ENCODE measurements around the gene MTFR1L. TPM values are rescaled to one million over a fixed set of nuclear protein-coding genes. Genes with fewer than 3 reads are reported as not detected.
A peak's percentile ranks its signal among the peaks of the same experiment; 100 is the strongest.

MTFR1L gene
- total RNA-seq, 1 experiment from 2014 or later = 24.3 TPM

DNA sequence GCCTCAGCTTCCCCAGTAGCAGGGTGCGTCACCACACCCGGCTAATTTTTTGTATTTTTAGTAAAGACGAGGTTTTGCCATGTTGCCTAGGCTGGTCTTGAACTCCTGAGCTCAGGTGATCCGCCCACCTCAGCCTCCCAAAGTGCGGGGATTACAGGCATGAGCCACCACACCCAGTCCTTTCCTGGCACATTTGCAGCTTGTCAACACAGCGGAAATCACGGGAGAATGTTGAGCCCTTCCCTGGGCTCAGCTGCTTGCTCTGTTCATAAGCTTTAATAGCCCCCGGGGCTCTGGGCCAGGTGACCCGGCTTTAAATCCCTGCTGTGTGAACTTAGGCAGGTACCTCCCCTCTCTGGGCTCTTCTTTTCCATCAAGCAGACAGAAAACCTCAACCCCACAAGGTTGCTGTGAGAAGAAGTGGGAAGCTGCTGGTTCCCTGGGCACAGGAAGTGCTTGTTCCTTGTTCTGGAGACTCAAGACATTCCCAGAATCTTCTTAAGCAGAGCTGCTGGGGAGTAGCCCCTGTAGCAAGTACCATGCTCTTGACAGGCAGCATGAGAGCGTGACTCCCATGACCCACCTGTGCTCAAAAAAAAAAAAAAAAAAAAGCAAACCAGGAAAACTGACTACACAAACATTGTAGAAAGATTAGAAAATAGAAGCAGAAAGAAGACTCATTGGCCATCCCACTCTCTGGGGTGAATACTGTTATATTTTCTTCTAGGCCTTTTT, 34.3 kb upstream of the MTFR1L start:
- Histone ChIP-seq H3K27me3 (no peaks in the 10 kb centered on the region), H3K9me3 (no peaks in the 10 kb centered on the region), H3K4me3 (no peak overlapping the region), H3K36me3 (no peaks in the 10 kb centered on the region)
- DNase-seq = no peak

DNA sequence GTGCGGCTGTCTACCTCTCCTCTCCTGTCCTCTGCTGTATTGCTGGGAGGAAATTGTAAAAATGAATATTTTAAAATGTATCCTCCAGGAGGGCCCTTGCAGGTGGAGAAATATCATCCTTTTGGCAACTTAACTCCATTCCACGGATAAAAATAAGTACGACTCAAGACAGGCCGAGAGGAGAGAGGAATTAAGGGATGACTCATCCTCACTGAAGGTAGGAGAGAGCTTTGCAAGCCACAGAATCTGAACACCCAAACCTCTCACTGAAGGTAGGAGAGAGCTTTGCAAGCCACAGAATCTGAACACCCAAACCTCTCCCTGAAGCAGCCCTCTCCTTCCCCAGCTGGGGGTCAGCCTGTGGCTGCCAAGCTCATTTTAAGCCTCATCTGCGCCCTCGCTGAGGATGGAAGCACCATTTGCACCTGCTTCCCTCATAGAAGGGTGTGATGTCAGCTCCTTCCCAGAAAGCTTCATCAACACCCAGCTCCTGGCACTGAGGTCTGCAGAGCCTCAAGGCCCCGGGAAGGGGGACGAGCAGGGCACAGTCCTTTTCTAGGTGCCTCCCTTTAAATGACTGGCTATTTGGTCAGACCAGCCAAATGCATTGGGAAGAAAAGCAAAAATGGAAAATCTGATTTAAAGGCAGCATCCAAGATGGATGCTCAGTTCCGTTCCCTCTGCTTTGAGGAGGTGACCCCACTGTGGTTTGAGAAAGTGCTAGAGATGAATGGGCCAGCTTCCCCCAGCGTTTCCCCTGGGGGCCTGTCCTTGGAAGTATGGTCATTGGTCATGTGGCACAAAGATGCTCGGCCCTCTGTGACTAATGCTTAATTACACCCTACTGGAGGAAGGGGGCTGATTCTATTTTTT, 32.6 kb upstream of the MTFR1L start:
- Histone ChIP-seq H3K4me3 (no peak overlapping the region), H3K9me3 (no peaks in the 10 kb centered on the region), H3K27me3 (no peaks in the 10 kb centered on the region), H3K36me3 (no peaks in the 10 kb centered on the region)
- DNase-seq = no peak

DNA sequence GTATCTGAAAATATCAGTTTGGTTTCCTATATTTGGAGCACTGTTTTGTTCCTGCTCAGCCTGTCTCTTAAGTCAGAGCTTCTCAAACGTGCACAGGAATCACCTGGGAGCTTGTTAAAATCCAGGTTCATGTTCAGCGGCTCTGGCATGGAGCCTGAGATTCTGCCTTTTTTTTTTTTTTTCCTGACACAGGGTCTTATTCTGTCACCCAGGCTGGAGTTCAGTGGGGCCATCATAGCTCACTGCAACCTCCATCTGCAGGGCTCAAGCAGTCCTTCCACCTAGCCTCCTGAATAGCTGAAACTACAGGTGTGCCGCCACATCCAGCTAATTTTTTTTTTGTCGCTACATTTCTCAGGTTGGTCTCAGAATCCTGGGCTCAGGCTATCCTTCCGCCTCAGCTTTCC, 32.0 kb upstream of the MTFR1L start:
- no peak for DNase-seq
- H3K27me3 ChIP-seq = no peaks in the 10 kb centered on the region
- no peaks in the 10 kb centered on the region for H3K36me3 ChIP-seq
- H3K4me3 ChIP-seq = no peak overlapping the region
- H3K9me3 ChIP-seq = no peaks in the 10 kb centered on the region

DNA sequence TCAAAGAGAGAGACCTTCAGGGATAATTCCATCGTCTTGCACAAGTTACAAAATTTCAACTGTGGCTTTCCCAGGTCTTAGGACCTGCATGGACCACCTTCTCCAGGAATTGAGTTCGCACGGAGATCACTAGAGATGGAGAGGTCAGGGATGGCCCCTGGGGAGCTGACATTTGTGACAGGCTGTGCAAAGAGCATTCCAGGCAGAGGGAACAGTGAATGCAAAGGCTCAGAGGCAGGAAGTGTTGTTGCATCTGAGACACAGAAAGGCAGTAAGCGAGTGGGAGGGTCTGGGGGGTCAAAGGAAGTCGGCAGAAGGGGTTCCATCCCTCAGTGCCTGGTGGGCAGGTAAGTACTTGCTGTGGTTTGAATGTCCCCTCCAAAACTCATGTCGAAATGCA, 29.3 kb upstream of the MTFR1L start:
- H3K4me3 ChIP-seq = no peak overlapping the region
- no peak for DNase-seq
- no peaks in the 10 kb centered on the region for H3K36me3 ChIP-seq
- H3K9me3 ChIP-seq = no peaks in the 10 kb centered on the region
- H3K27me3 ChIP-seq = no peaks in the 10 kb centered on the region

DNA sequence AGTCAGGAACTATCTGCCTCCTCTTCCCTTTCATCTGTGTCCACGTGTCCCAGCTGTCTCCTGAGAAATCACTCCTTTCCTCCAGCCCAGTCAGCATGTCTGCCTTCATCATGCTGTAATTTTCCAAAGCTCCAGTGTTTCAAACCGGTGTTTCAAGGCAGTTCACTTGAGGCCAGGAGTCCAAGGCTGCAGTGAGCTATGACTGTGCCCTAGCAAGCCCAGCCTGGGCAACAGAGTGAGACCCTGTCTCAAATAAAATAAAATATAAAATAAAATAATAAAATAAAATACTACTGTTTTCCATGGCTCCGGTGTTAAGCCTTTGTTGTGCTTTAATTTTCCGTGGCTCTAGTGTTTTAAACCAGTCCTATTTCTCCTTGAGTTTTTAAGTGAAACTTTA, 27.6 kb upstream of the MTFR1L start:
- Histone ChIP-seq H3K27me3 (no peaks in the 10 kb centered on the region), H3K36me3 (no peaks in the 10 kb centered on the region), H3K9me3 (no peaks in the 10 kb centered on the region), H3K4me3 (no peak overlapping the region)
- DNase-seq = no peak

DNA sequence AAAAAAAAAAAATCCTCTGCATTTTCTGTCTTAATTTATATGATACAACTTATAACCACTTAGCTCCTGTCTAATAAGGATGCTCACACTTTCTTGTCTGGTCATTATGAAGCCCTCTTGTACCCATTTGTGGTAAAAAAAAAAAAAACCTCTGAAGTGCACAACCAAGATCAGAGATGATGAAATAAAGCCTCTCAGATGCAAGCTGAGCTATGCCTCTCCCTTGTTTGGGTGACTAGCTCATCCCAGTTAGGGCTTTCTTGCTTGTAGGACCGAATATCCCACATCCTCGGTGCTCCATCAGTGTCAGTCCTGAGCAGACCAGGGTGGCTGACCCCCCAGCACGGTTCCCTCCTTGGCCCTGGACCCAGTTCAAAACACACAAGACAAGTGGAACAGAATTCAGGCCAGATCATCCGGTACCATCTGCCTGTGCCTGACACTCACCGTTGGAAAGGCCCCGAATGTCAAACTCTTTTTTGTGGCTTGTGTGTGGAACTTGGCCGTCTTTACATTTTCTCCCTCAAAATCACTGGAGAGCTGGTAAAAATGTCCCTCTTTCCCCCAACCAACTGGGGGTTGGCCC, 26.1 kb upstream of the MTFR1L start:
- H3K27me3 ChIP-seq = no peaks in the 10 kb centered on the region
- no peaks in the 10 kb centered on the region for H3K9me3 ChIP-seq
- no peak overlapping the region for H3K4me3 ChIP-seq
- H3K36me3 ChIP-seq = no peaks in the 10 kb centered on the region
- DNase-seq = no peak

DNA sequence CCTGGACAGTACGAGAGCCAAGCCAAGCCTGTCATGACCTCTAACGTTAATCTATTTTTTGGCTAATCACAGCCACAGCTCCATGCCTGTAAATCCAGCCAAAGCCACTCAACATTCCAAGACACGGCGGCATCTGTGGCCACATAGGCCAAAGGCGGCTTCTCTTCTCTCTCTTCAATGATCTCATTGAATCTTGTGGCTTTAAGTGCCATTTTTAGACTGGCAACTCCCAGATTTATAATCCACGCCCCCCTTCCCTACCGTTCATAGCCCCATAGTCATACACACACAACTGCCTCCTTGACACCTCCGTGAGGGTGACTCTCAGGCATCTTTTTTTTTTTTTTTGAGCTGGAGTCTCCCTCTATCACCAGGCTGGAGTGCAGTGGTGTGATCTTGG, 25.4 kb upstream of the MTFR1L start:
- Histone ChIP-seq H3K36me3 (no peaks in the 10 kb centered on the region), H3K27me3 (no peaks in the 10 kb centered on the region), H3K9me3 (no peaks in the 10 kb centered on the region), H3K4me3 (no peak overlapping the region)
- DNase-seq = no peak

DNA sequence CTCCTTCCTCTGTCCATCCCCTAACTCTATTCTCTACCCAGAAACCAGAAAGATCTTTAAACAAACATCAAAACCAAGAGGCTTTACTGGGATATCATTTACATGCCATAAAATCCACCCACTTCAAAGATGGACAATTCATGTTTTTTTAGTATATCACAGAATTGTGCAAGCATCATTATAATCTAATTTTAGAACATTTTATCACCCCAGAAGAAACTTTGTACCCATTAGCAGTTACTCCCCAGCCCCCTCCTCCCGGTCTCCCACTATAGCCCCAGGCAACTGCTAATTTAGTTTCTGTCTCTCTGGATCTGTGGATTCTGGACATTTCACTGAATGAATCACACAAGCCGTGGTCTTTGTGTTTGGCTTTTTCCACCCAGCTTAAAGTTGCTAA, 24.5 kb upstream of the MTFR1L start:
- no peak for DNase-seq
- H3K27me3 ChIP-seq = no peaks in the 10 kb centered on the region
- H3K36me3 ChIP-seq = no peaks in the 10 kb centered on the region
- no peak overlapping the region for H3K4me3 ChIP-seq
- no peaks in the 10 kb centered on the region for H3K9me3 ChIP-seq

DNA sequence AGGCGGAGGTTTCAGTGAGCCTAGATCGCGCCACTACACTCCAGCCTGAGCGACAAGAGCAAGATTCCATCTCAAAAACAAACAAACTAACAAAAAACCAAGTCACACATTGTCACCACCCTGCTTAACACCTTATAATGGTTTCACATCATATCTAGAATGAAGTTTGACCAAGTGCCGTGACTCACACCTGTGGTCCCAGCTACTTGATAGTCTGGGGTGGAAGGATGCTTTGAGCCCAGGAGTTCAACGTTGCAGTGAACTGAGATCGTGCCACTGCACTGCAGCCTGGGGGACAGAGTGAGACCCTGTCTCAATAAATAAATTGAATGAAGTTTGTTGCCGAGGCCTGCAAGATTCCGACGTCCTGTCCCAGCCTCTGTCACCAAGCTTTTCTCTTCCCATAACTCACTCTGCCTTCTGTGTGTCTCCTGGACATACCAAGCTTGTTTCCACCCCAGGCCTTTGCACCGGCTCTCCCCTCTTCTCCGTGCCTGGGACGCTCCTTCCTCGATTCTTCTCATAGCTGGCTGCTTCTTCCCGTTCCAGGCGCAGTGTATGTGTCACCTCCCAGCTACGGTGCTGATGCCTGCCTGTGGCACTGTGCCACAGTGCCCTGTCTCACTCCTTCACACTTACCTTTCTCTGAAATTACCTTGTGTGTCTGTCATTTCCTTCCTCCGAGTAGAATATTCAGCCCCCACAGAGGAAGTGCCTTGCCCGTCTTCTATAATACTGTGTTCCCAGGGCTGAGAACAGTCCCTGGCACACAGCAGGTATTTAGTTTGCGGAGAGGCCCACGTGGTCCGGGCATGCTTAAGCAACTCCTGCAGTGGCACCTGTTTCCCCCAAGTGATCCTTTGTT, 23.6 kb upstream of the MTFR1L start:
- DNase-seq = no peak
- no peaks in the 10 kb centered on the region for H3K9me3 ChIP-seq
- no peaks in the 10 kb centered on the region for H3K27me3 ChIP-seq
- H3K4me3 ChIP-seq = no peak overlapping the region
- no peaks in the 10 kb centered on the region for H3K36me3 ChIP-seq

DNA sequence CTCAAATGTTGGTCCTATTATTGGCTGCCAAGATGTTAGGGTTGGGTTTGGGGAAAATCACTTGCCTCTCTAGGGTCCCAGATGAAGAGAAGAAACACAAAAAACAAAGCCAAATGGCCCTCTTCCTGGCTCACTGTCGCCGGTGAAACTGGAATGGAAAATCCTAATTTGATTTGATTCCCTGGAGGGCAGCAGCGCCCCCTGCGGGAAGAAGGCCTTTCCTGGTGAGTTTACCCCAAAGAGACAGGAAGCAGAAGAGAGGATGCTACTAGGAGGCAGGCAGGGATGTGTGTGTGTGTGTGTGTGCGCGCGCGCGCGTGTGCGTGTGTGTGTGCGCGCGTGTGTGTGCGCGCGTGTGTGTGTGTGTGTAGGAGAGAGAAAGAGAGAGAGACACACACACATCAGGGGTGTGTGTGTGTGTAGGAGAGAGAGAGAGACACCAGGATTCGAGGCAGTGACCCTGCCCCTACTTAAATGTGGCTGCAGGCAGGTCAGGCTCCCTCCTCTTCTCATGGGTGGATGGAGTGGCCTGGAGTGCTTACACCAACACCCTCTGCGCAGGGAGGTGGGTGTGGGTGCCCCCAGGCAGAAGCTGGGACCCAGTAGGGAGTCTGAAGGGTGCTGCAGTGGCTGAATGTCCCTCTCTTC, 22.8 kb upstream of the MTFR1L start:
- Histone ChIP-seq H3K9me3 (no peaks in the 10 kb centered on the region), H3K36me3 (no peaks in the 10 kb centered on the region), H3K27me3 (no peaks in the 10 kb centered on the region), H3K4me3 (no peak overlapping the region)
- DNase-seq = peak; percentile 71

DNA sequence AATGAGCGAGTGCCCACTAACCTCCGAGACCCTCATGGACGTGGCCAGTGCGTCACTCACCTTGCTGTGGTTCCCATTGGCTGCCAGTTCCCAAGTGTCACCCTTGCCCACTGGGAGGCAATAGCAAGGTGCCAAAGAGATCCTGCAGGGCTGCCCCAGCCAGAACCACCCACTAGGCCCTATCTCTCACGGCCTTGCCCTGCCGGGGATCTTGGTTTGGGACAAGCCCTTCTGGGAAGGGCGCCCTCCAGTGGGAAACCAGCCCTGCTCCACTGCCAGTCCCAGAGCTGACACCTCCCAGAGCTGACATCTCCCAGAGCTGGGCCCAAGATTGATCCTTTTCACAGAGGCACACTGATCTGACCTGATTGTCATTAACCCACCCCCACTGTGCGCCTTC, 21.8 kb upstream of the MTFR1L start:
- no peaks in the 10 kb centered on the region for H3K27me3 ChIP-seq
- peak; percentile 39 for DNase-seq
- no peak overlapping the region for H3K4me3 ChIP-seq
- no peaks in the 10 kb centered on the region for H3K9me3 ChIP-seq
- H3K36me3 ChIP-seq = no peaks in the 10 kb centered on the region

DNA sequence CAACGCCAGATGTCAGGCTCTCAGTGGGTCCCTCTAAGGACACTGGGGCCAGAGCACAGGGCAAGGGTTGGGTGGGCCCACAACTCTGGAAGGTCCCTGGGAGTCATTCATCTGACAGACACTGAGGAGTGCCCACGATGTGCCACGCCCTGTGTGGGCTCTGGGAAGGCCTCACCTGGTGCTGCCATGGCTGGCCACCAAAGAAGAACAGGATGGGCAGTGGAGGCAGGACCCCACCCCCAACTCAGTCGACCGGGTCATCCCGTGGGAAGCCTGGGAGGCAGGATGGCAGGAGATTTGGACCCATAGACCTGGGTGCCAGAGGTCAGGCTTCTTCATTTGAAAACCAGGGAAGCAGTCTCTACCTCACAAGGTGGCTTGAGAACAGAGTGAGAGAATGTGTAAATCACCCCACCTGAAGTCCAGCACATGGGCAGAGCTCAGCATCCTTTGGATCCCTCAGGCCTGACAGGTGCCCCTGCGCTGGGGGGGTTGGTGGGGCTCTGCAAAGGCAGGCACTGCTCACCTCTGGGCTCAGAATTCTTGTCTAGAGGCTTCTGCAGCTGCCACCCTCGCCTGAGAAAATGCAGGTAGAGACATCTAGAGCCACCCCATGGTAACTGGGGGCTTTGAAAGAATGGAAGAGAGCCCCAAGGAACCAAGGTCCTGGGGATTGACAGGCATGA, 20.9 kb upstream of the MTFR1L start:
- Histone ChIP-seq H3K27me3 (no peaks in the 10 kb centered on the region), H3K9me3 (no peaks in the 10 kb centered on the region), H3K4me3 (no peak overlapping the region), H3K36me3 (no peaks in the 10 kb centered on the region)
- DNase-seq = no peak

DNA sequence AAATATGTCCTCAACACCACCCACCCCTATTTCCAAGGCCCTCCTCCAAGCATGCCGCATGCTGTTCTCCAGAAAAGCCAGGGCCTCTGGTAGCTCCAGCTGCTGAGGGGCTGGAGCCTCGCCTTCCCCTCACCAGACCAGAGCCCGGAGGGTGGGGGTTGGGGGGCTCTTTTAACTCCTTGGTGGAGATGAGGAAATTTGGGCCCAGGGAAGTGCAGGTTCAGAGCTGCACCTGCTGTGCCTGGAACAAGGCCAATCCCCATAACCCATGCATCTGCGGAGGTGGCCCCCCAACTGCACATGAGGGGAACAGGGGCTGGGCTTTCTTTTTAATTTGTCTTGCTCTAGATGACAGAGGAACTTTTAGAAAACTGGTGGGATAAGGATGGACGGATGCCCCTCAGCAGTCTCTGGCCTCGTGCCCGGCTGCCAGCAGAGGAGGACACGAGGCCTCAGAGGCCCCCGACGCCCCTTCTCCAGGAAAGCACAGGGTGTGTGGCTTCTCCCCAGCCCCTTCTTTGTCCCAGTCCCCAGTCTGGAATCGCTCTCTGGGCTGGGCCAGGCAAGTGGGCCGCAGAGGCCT, 20.3 kb upstream of the MTFR1L start:
- Histone ChIP-seq H3K9me3 (no peaks in the 10 kb centered on the region), H3K27me3 (no peaks in the 10 kb centered on the region), H3K4me3 (peak overlapping the region; percentile 48), H3K36me3 (no peaks in the 10 kb centered on the region)
- DNase-seq = no peak

DNA sequence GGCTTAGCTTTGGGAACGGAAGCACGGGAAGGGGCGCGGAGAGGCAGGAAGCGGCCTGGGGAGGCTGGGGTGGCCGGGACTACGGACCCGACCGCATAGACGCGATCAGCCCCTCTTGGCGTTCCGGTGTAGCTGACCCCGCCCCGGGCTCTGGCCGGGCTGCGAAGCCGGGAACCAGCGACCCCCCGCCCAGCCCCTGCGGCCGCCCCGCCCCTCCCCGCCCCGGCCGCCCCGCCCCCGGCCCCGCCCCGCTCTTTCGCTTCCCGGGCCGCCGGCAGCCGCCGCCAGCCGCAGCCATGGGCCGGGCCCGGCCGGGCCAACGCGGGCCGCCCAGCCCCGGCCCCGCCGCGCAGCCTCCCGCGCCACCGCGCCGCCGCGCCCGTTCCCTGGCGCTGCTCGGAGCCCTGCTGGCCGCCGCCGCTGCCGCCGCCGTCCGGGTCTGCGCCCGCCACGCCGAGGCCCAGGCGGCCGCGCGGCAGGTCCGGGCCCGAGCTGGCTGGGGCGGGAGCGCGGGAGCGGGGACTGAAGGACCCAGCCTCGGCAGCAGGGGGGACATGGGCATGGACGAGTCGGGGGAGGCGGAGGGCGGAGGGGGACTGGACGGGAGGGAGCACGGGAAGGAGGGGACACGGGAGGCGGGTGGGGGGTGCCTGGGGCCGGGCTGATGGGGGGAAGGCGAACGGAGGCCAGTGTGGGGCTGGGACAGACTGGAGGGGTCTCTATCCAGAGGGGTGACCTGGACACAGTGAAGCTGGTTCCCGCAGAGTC, 19.6 kb upstream of the MTFR1L start, which contains the start of gene SELENON:
Gene SELENON (plus strand): TSS at position 259 of the 768 bp plus-strand sequence. CDS start 38 bp downstream, at position 297.
- peak; percentile 70 for DNase-seq
- Histone ChIP-seq H3K4me3 (peak within 1 kb of the TSS; percentile 50), H3K36me3 (no peaks in the 10 kb centered on the region; the same call in 1 of the 2 replicates), H3K27me3 (no peaks in the 10 kb centered on the region), H3K9me3 (no peaks in the 10 kb centered on the region)
